NCI-H2029 treated with DMSO at 0.1 percent for 48 hours (cell line): ENCODE data around the gene NID1.
A peak's percentile ranks its signal among the peaks of the same experiment; 100 is the strongest.

Experiments used
- DNase-seq: peaks from one replicate; lab custom pipeline; 2025; lab: John Stamatoyannopoulos, UW

NID1 gene

DNA sequence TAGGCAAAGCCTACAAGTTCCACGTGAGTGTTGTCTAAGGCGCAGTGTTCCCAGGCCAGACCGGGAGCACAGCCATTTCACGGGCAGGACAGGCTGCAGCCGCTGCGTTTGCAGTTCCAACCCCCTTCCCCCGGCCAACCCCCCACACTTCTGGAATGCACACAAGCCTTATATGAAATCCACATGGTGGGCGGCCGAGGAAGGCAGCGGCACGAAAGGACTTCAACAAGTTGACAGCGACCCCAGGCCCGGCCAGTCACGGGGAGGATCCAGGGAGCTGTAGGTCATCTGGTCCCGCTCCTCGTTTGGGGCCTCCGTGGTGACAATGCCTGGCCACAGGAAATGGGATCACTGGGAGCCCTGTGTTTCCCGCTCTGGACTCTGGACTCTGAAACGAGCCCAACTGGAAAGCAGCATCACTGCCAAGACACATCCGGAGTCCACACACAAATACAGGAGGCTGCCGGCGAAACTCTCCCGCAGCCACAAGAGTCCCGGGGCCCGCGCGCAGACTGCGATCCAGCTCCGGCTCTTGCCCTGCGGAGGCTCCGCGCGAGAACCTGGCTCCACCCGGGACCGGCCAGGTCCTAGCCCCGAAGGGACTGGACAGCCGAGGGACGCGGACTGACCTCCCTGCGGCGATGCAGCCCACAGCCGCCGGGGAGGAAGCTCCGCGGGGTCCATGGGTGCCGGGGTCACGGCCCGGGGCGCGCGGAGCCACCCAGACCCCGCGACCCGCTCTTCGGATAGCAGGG, 794 bp downstream of the NID1 start:
- DNase-seq: no peak

GRCh38 chr1:236063551-236063918, 1.4 kb downstream of the NID1 start:
- DNase-seq: no peak

DNA sequence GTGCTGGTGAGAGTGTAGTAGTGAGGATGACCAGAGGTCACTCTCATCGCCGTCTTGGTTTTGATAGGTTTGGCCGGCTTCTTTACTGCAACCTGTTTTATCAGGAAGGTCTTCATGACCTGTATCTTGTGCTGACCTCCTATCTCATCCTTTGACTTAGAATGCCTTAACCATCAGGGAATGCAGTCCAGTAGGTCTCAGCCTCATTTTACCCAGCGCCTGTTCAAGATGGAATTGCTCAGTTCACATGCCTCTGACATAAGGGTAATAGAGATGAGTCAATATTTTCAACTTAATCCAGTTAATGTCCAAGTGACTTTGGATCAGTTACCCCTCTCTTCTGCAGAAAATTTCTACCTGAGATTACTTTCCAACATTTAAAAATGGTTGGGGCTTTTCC, 4.6 kb downstream of the NID1 start:
- DNase-seq: no peak

- no peak for DNase-seq
These were observed 5.9 kb downstream of the NID1 start for GRCh38 chr1:236059011-236059410.

GRCh38 chr1:236058141-236058934, 6.6 kb downstream of the NID1 start:
- DNase-seq: no peak

DNA sequence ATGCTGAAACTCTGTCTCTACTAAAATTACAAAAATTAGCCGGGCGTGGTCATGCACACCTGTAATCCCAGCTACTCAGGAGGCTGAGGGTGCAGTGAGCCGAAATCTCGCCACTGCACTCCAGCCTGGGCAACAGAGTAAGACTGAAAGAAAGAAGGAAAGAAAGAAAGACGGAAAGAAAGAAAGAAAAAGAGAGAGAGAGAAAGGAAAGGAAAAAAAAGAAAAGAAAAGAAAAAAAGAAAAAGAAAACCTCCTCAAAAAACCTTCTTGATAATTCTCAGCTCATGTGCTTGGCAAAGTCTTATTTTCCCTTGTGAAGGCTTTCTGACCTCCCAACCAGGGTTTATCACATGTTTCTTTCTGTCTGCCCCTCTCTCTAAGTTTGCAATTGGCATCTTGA, 7.3 kb downstream of the NID1 start:
- DNase-seq: no peak

GRCh38 chr1:236052232-236052993, 12.5 kb downstream of the NID1 start:
- DNase-seq: no peak

DNA sequence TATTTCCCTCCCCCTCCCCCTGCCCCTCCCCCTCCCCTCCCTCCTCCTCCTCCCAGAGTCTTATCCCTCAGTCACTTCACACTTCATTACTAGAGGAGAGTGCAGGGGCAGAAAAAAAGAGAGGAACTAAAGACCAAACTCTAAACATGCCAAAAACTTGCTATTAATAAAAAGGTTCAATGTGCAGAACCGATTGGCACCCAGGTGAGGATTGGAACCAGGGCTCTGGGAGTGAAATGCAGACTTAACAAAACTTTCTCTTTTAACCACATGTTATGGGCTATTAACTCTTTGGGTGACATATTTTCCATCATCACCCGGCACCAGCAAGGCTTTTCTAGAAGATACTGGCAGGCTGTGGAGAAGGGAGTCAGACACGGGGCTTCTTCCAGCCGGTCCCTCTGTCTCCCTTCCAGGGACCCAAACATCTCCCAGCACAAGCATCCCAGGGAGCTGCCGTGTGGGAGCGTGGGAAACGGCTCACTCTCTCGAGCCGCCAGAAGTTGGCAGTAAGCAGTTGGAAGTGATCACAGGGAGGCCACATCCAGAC, 13.6 kb downstream of the NID1 start:
- no peak for DNase-seq

GRCh38 chr1:236045771-236046170, 19.1 kb downstream of the NID1 start:
- DNase-seq: no peak

DNA sequence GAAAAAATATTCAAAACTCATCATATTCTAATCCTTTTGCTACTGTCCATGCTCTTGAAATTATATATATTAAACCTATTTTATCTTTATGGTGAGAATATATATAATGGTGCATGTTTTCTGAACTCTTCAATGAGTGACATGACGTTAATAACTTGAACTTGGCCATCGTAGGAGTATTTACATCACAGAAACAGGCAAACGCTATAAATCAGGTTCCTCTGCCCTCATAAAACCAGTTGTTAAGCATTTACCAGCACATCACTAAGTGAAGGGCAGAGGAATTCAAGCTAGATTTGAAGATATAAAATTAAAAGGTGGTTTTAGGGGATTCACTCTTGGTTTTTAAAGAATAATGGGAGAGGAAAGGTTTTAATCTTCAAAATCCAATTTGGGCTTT, 20.5 kb downstream of the NID1 start:
- no peak for DNase-seq

- no peak for DNase-seq
These were observed 23.0 kb downstream of the NID1 start for GRCh38 chr1:236041631-236042618.

DNA sequence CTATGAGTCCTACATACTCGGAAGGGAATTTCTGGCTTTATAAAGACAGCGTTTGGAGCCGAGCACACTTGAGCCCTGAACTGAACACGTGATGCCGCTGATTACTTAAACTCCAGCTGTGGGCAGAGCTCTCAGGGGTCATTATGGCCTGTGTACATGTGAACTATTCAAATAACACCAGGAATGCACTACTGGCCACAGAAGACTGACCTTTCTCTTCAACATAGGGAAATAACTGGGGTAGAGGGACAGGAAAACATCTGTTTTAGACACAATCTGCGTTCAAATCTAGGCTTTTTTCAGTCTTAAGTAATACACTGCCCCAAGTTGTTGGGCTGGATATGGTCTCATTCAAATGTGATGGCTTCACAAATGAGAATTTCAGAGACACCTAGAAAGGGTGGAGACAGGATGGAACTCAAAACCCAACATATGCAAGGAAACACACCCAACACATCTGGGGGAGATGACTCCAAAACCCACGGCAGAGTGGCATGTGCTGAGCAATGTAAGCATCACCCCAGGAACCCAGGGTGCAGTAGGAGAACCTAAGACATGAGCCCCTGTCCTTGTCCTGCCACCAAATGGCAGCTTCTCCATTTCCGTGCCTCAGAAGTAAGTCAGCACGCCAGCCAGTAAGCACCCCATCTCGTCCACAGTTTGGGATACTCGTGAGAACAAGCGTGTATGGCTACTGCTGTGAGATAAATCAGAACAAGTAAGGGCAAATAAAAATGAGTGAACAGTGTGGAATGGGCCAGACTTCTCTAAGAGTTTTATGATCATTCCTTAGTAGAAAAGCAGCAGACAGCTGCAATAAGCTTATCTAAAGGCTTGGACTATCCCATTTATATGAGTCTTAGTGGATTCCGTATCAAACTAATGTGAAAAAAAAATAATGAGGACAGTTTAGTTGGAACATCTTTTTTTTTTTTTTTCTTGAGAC, 24.9 kb downstream of the NID1 start:
- DNase-seq: peak; percentile 8

DNA sequence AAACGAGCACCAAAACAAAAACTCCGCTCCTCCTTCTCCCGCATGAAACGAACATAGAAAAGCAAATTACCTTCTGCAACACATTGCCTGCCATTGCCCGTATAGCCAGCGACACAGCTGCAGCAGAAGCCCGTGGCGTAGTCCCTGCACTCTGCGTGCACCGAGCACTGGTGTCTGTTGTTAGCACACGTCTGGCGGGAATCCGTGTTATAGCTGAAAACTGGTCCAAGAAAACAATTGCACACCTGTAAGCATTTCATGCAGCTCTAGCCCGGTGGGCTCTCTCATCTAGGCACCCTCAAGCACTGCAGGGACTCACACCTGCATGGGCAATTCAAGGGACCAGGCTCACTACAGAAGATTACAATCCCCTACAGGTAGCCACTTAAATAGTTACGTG, 26.9 kb downstream of the NID1 start:
- DNase-seq: no peak

GRCh38 chr1:236035681-236036101, 29.2 kb downstream of the NID1 start:
- no peak for DNase-seq

- no peak for DNase-seq
These were observed 31.6 kb downstream of the NID1 start for GRCh38 chr1:236033336-236033735.

GRCh38 chr1:236030534-236030933, 34.4 kb downstream of the NID1 start:
- DNase-seq: no peak

- no peak for DNase-seq
These were observed 35.4 kb downstream of the NID1 start for GRCh38 chr1:236029428-236029940.

GRCh38 chr1:236027104-236027503, 37.8 kb downstream of the NID1 start:
- DNase-seq: no peak

GRCh38 chr1:236025836-236026235, 39.1 kb downstream of the NID1 start:
- DNase-seq: no peak

GRCh38 chr1:236024641-236025040, 40.2 kb downstream of the NID1 start:
- DNase-seq: no peak
